B cell (primary cell): ENCODE results near the gene NTMT1. TPM values are rescaled to one million over a fixed set of nuclear protein-coding genes. Genes with fewer than 3 reads are reported as not detected.

Experiments
- ATAC-seq: fragments of 200-7000 bp; cut with Tn5 transposase; one replicate; pipeline ENCODE4 v1.10.0; 2021; ENCODE audit warnings: low read depth, mild to moderate bottlenecking, moderate number of reproducible peaks, moderate library complexity
- CTCF ChIA-PET: fragments of 350-600 bp; sonication (Branson Sonifier 250); formaldehyde crosslinking; loops from one replicate; lab custom pipeline; 2021; ENCODE audit warnings: antibody characterized with exemption, inconsistent platforms; lab: Charles Lee
- POLR2A ChIA-PET: fragments of 350-600 bp; sonication (Branson Sonifier 250); formaldehyde crosslinking; loops from one replicate; lab custom pipeline; 2021; ENCODE audit warnings: antibody characterized with exemption; lab: Charles Lee
- DNase-seq: peaks from one replicate; pipeline ENCODE4 v3.0.0; 2013
- H2AFZ ChIP-seq: 2 replicates; pipeline ENCODE4 v1.6.1; 2012; ENCODE audit warnings: mild to moderate bottlenecking, low read depth, low read length; ENCODE audit not compliant: insufficient read depth, poor library complexity, severe bottlenecking
- H3K27ac ChIP-seq, 2 donors: 1 replicate in 1 of 2; 2 replicates in 1 of 2; pipeline ENCODE4 v1.5.1; 2012 to 2013; ENCODE audit warnings: low read length in 2 of 2, mild to moderate bottlenecking in 2 of 2, moderate library complexity in 1 of 2
- H3K27me3 ChIP-seq, 4 experiments: fragments of 200-600 bp in 1 of 4; sonication (generic) in 1 of 4; replicated peaks in 1 of 4; 1 replicate in 2 of 4; 2 replicates in 2 of 4; pipeline versions ENCODE4 v1.6.1 to v1.7.0; 2013 to 2016; ENCODE audit warnings: low read length in 3 of 4, mild to moderate bottlenecking in 2 of 4, mixed read lengths in 1 of 4, moderate library complexity in 1 of 4; ENCODE audit not compliant: insufficient read depth in 4 of 4, control insufficient read depth in 3 of 4; ENCODE audit errors: control extremely low read depth in 1 of 4
- H3K36me3 ChIP-seq, 2 experiments: replicated peaks in 1 of 2; 1 replicate in 1 of 2; 2 replicates in 1 of 2; pipeline versions ENCODE4 v1.6.1 to v1.7.1; 2013; ENCODE audit warnings: low read length in 1 of 2; ENCODE audit not compliant: insufficient read depth in 2 of 2, control insufficient read depth in 1 of 2; ENCODE audit errors: control extremely low read depth in 1 of 2, extremely low read depth in 1 of 2
- H3K4me1 ChIP-seq, 2 donors: fragments of 200-600 bp in 1 of 2; sonication (generic) in 1 of 2; 1 replicate in 1 of 2; 2 replicates in 1 of 2; pipeline versions ENCODE4 v1.5.1 to v1.6.1; 2013 to 2017; ENCODE audit warnings: low read length in 2 of 2; ENCODE audit not compliant: control insufficient read depth in 2 of 2, insufficient read depth in 2 of 2
- H3K4me2 ChIP-seq: replicated peaks from 2 replicates; pipeline ENCODE3; 2012; ENCODE audit warnings: mild to moderate bottlenecking, low read depth, low read length; ENCODE audit not compliant: poor library complexity, severe bottlenecking
- H3K4me3 ChIP-seq, 5 experiments: fragments of 200-600 bp in 1 of 5; sonication (generic) in 1 of 5; 1 replicate in 3 of 5; 2 replicates in 2 of 5; pipeline versions ENCODE4 v1.5.1 to v1.7.0; 2011 to 2016; ENCODE audit warnings: low read length in 4 of 5, mild to moderate bottlenecking in 4 of 5, low read depth in 2 of 5, control low read depth in 1 of 5, moderate library complexity in 1 of 5; ENCODE audit not compliant: insufficient read depth in 1 of 5; ENCODE audit errors: control extremely low read depth in 1 of 5, extremely low read depth in 1 of 5
- H3K79me2 ChIP-seq: fragments of 200-600 bp; sonication (generic); one replicate; pipeline ENCODE4 v1.6.0; 2016; ENCODE audit warnings: low read length; ENCODE audit not compliant: control insufficient read depth, insufficient read depth
- H3K9ac ChIP-seq: fragments of 200-600 bp; sonication (generic); 2 replicates; pipeline ENCODE4 v1.6.1; 2017; ENCODE audit warnings: mild to moderate bottlenecking, low read length, moderate library complexity
- H3K9me3 ChIP-seq, 3 donors: one replicate each; pipeline versions ENCODE4 v1.6.1 to v1.7.1; 2013; ENCODE audit warnings: low read length in 2 of 3; ENCODE audit not compliant: control insufficient read depth in 2 of 3, insufficient read depth in 1 of 3; ENCODE audit errors: control extremely low read depth in 1 of 3
- H4K20me1 ChIP-seq: 2 replicates; pipeline ENCODE4 v1.6.0; 2012; ENCODE audit warnings: mild to moderate bottlenecking, low read length; ENCODE audit not compliant: insufficient read depth, control insufficient read depth, poor library complexity, severe bottlenecking
- H3K27ac Mint-ChIP-seq: one replicate; pipeline ENCODE4 v1.8.0; 2021; ENCODE audit warnings: mixed read lengths
- H3K27me3 Mint-ChIP-seq: one replicate; pipeline ENCODE4 v1.8.0; 2021; ENCODE audit warnings: mixed read lengths
- H3K4me1 Mint-ChIP-seq: one replicate; pipeline ENCODE4 v1.8.0; 2021; ENCODE audit warnings: mixed read lengths
- H3K4me3 Mint-ChIP-seq: one replicate; pipeline ENCODE4 v1.8.0; 2021; ENCODE audit warnings: mixed read lengths
- H3K9me3 Mint-ChIP-seq: one replicate; pipeline ENCODE4 v1.8.0; 2022; ENCODE audit warnings: mixed read lengths; ENCODE audit not compliant: insufficient read depth
- CTCF ChIP-seq: fragments of 200-600 bp; IDR thresholded peaks from one replicate; pipeline ENCODE4 v1.8.0; 2022; ENCODE audit warnings: antibody characterized with exemption, mild to moderate bottlenecking
- WGBS: methylation state at CpG from one replicate; pipeline ENCODE4 v1.1.5; 2013; ENCODE audit warnings: missing lambda C conversion rate; ENCODE audit not compliant: insufficient coverage; 5-methylcytosine and 5-hydroxymethylcytosine counted together
- intact Hi-C: fragments of 100-400 bp; cut with micrococcal nuclease; formaldehyde crosslinking; loops from one replicate; pipeline ENCODE4 v1.10.0; 2022
- polyA plus RNA-seq: library from polyadenylated mRNA; depleted of rRNA; stranded (reverse); fragments of >200 nt; gene quantifications from 2 replicates; pipeline ENCODE4 v1.2.3, GENCODE V29; 2012
- total RNA-seq, 2 donors: library from RNA; stranded (reverse); fragments of 120-200 nt in 1 of 2; gene quantifications; 1 replicate in 1 of 2; 2 replicates in 1 of 2; pipeline versions ENCODE4 v1.2.3 to v1.2.4, GENCODE V29; 2013 to 2022

The NTMT1 gene
- total and polyA plus RNA-seq, 2 donors (not counting 1 experiment from before 2014, with no cell fraction given), result 21.8 to 35.3 TPM

DNA sequence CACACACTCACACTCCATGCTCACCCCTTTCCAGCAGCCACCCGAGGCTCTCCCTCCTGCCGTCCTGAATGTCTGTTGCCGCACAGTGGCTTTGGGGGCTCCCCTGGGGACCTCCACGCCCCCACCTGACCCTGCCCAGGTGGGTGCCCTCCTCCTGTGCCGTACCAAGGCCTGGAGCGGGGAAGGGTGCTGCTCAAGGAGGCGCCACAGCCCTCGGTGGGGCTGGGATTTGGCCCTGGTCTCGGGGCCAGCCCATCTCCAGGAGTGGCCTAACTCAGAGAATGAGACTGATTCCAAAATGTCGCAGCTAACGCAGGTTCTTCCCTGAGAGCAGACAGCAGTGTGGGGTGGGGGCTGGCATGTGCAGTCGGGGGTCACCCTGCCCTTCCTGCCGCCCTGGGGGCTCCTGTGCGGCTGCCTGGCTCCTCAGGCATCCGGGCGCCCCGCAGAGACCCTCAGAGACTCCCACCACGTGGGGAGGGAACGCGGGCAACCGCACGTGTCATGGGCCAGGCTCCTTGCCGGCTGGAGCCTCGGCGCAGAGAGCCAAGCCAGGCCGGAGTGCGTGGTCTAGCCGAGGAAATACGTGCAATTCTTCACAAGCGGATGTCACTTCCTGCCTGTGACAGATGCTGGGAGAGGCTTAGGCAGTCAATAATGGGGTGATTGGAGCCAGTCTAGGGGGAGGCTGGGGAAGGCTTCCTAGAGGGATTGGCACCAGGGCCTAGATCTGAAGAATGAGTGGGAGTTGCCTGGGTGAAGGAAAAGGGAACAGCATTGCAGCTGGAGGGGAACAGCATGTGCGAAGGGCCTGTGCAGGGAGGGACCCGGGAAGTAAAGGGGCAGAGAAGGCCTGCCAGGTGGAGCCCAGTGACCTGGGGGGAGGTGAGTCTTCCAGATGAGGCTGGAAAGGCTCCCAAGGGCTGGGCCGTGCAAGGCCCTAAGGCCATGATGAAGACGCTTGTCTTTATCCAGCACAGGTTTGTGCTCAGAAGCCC lies 49.1 kb upstream of the NTMT1 start:
- H3K4me1 Mint-ChIP-seq, result peaks cover 17% of the 10 kb centered on the region
- 71% methylated on average over 32 of the region's 34 CpGs for WGBS
- H2AFZ ChIP-seq, result no peak overlapping the region

More for the DNA sequence above, 49.1 kb upstream of the NTMT1 start:
- no peak overlapping the region for H3K9ac ChIP-seq
- DNase-seq, result no peak
- no peaks in the 10 kb centered on the region for H4K20me1 ChIP-seq
- H3K9me3 ChIP-seq, result peaks cover 0 to 8% (median 0%) of the 10 kb centered on the region in 3 donors
- H3K36me3 ChIP-seq, result no peaks in the 10 kb centered on the region
- CTCF ChIA-PET, result no interaction called here
- peaks cover 14 to 15% of the 10 kb centered on the region in 2 donors for H3K4me1 ChIP-seq
- H3K79me2 ChIP-seq, result no peaks in the 10 kb centered on the region
- Mint-ChIP-seq H3K27ac (no peak overlapping the region), H3K4me3 (no peak overlapping the region), H3K27me3 (peaks cover 14% of the 10 kb centered on the region), H3K9me3 (no peaks in the 10 kb centered on the region)
- H3K4me2 ChIP-seq, result no peak overlapping the region
- ATAC-seq, result no peak
- TF ChIP-seq CTCF, result no peak
- H3K27ac ChIP-seq, result no peak overlapping the region
- intact Hi-C loops, result no loop called here
- POLR2A ChIA-PET, result no interaction called here
- H3K4me3 ChIP-seq, result no peak overlapping the region
- H3K27me3 ChIP-seq, result peaks cover 0 to 11% (median 2%) of the 10 kb centered on the region in 4 experiments
